K562 (cell line): Measurements from ENCODE around the gene KCND3. TPM values are rescaled to one million over a fixed set of nuclear protein-coding genes. Genes with fewer than 3 reads are reported as not detected.

Source experiments
- ATAC-seq: fragments of 200-7000 bp; cut with Tn5 transposase; 3 replicates; pipeline ENCODE4 v1.9.1; 2020; ENCODE audit warnings: moderate library complexity
- BruUV-seq: library from RNA; stranded (reverse); fragments of 400-500 nt; replicated peaks from 2 replicates; lab custom pipeline; 2021; lab: Mats Ljungman, UMichigan
- CTCF ChIA-PET: fragments of 300-600 bp; formaldehyde crosslinking; extraction: SDS; loops from one replicate; lab custom pipeline; 2021; ENCODE audit warnings: low intra/inter-chr PET ratio; lab: Yijun Ruan, JAX
- POLR2A ChIA-PET: fragments of 300-600, 350-650 bp; sonication (Branson Sonifier 250); formaldehyde crosslinking; extraction: SDS; loops from one replicate; lab custom pipeline; 2021; ENCODE audit warnings: antibody characterized with exemption, inconsistent platforms; lab: Yijun Ruan, JAX
- DNase-seq, 4 experiments: peaks; one replicate each; pipeline versions ENCODE4 v3.0.0 to v3.0.0-alpha.2; 2011 to 2018; ENCODE audit warnings: low spot score in 3 of 4, mixed read lengths in 3 of 4; ENCODE audit errors: extremely low read depth in 1 of 4
- FAIRE-seq: peaks from 2 replicates; lab custom pipeline; 2011; peaks lifted over from hg19 to GRCh38; lab: Jason Lieb, UNC
- H2AFZ ChIP-seq: 2 replicates; pipeline ENCODE4 v1.6.0; 2011; ENCODE audit warnings: low read depth, low read length, control low read depth, inconsistent platforms
- H3K27ac ChIP-seq: fragments of 200-600 bp; 3 replicates; pipeline ENCODE4 v1.8.0; 2011; ENCODE audit warnings: low read depth, mild to moderate bottlenecking, control low read depth, inconsistent platforms, low read length, moderate library complexity, mixed read lengths; ENCODE audit errors: extremely low read depth
- H3K27me3 ChIP-seq, 2 experiments: fragments of 300-600 bp in 1 of 2; 2 replicates in 1 of 2; 3 replicates in 1 of 2; pipeline versions ENCODE4 v1.6.0 to v1.8.0; 2011; ENCODE audit warnings: inconsistent platforms in 2 of 2, low read length in 2 of 2, mild to moderate bottlenecking in 1 of 2, mixed read lengths in 1 of 2, moderate library complexity in 1 of 2; ENCODE audit not compliant: control insufficient read depth in 2 of 2, insufficient read depth in 2 of 2
- H3K36me3 ChIP-seq: fragments of 300-600 bp; 3 replicates; pipeline ENCODE4 v1.8.0; 2011; ENCODE audit warnings: mild to moderate bottlenecking, low read length, inconsistent platforms; ENCODE audit not compliant: control insufficient read depth, insufficient read depth
- H3K4me1 ChIP-seq, 2 experiments: fragments of 200-600 bp in 1 of 2; replicated peaks in 1 of 2; 2 replicates in 1 of 2; 3 replicates in 1 of 2; pipeline versions ENCODE4 v1.5.1 to v1.8.0; 2011; ENCODE audit warnings: inconsistent platforms in 2 of 2, low read length in 2 of 2, mild to moderate bottlenecking in 1 of 2, mixed read lengths in 1 of 2, moderate library complexity in 1 of 2; ENCODE audit not compliant: control insufficient read depth in 2 of 2, insufficient read depth in 2 of 2
- H3K4me2 ChIP-seq: 2 replicates; pipeline ENCODE4 v1.6.1; 2011; ENCODE audit warnings: low read length, control low read depth, inconsistent platforms, mixed read lengths; ENCODE audit not compliant: insufficient read depth
- H3K4me3 ChIP-seq: fragments of 200-600 bp; sonication (generic), shearing (Covaris generic); 2 replicates; pipeline ENCODE4 v1.5.1; 2016; ENCODE audit warnings: control low read depth, inconsistent platforms
- H3K79me2 ChIP-seq: fragments of 200-600 bp; 3 replicates; pipeline ENCODE4 v1.8.0; 2011; ENCODE audit warnings: low read length, inconsistent platforms; ENCODE audit not compliant: control insufficient read depth, insufficient read depth
- H3K9ac ChIP-seq, 2 experiments: 2 replicates each; pipeline versions ENCODE4 v1.6.0 to v1.6.1; 2011; ENCODE audit warnings: low read depth in 2 of 2, low read length in 2 of 2, control low read depth in 1 of 2, inconsistent platforms in 1 of 2, mild to moderate bottlenecking in 1 of 2, mixed read lengths in 1 of 2; ENCODE audit not compliant: insufficient read depth in 1 of 2
- H3K9me1 ChIP-seq: one replicate; pipeline ENCODE4 v1.6.0; 2011; ENCODE audit warnings: inconsistent platforms, mild to moderate bottlenecking, low read length, moderate library complexity; ENCODE audit not compliant: control insufficient read depth, insufficient read depth
- H3K9me3 ChIP-seq: replicated peaks from 2 replicates; pipeline ENCODE4 v1.5.1; 2011; ENCODE audit warnings: low read depth, low read length, inconsistent platforms; ENCODE audit not compliant: control insufficient read depth, insufficient read depth
- H4K20me1 ChIP-seq: replicated peaks from 2 replicates; pipeline ENCODE4 v1.6.1; 2011; ENCODE audit warnings: low read length, inconsistent platforms, mixed read lengths; ENCODE audit not compliant: control insufficient read depth, insufficient read depth
- BRF2 ChIP-seq: IDR thresholded peaks from 3 replicates; pipeline ENCODE4 v1.6.1; 2011; ENCODE audit warnings: borderline replicate concordance, mild to moderate bottlenecking; ENCODE audit not compliant: insufficient read length, insufficient read depth
- ESRRA ChIP-seq: fragments of 450-650 bp; IDR thresholded peaks from 2 replicates; pipeline ENCODE4 v1.6.1; 2014; ENCODE audit warnings: low read depth, mild to moderate bottlenecking, moderate library complexity, borderline replicate concordance
- ETV6 ChIP-seq, 3 experiments: fragments of 150-350 bp in 1 of 3; sonication (generic) in 1 of 3; formaldehyde crosslinking in 1 of 3; IDR thresholded peaks; 2 replicates each; pipeline versions ENCODE4 v1.6.1 to v1.8.0; 2014 to 2022; ENCODE audit warnings: borderline replicate concordance in 2 of 3, low read depth in 2 of 3, antibody characterized with exemption in 1 of 3, low read length in 1 of 3, mild to moderate bottlenecking in 1 of 3, missing genetic modification reagents in 1 of 3
- HNRNPK ChIP-seq: fragments of 200-400 bp; formaldehyde crosslinking; IDR thresholded peaks from one replicate; pipeline ENCODE4 v1.6.1; 2018; ENCODE audit warnings: mild to moderate bottlenecking, low read depth, low read length; ENCODE audit not compliant: poor library complexity, severe bottlenecking
- MECOM ChIP-seq: fragments of 250-450 bp; sonication (Bioruptor Pico); IDR thresholded peaks from 2 replicates; pipeline ENCODE4 v1.8.0; 2022; ENCODE audit warnings: inconsistent platforms
- MTA3 ChIP-seq: fragments of 450-650 bp; formaldehyde crosslinking; IDR thresholded peaks from 2 replicates; pipeline ENCODE4 v1.6.1; 2017; ENCODE audit warnings: mild to moderate bottlenecking, borderline replicate concordance
- NBN ChIP-seq: fragments of 450-650 bp; IDR thresholded peaks from 2 replicates; pipeline ENCODE4 v1.6.1; 2016; ENCODE audit warnings: low read depth, mild to moderate bottlenecking
- PHF20 ChIP-seq: fragments of 450-650 bp; IDR thresholded peaks from 2 replicates; pipeline ENCODE4 v1.6.1; 2018; ENCODE audit not compliant: partially characterized antibody
- PHF8 ChIP-seq: fragments of 200-600 bp; sonication (generic); IDR thresholded peaks from 2 replicates; pipeline ENCODE4 v1.6.1; 2012; ENCODE audit warnings: mixed run types, mild to moderate bottlenecking, inconsistent platforms, low read length, moderate library complexity, borderline replicate concordance
- RBM14 ChIP-seq: fragments of 200-400 bp; formaldehyde crosslinking; IDR thresholded peaks from 2 replicates; pipeline ENCODE4 v1.6.1; 2018; ENCODE audit warnings: low read depth, mild to moderate bottlenecking, low read length, moderate library complexity, borderline replicate concordance; ENCODE audit not compliant: insufficient read depth
- RBM39 ChIP-seq: fragments of 200-400 bp; formaldehyde crosslinking; optimal IDR thresholded peaks from 2 replicates; pipeline ENCODE3; 2018; ENCODE audit warnings: low read depth, low read length
- RCOR1 ChIP-seq, 2 experiments: IDR thresholded peaks; 2 replicates each; pipeline ENCODE4 v1.6.1; 2012; ENCODE audit warnings: low read depth in 2 of 2, low read length in 2 of 2, borderline replicate concordance in 1 of 2, improper control_type of control experiment in 1 of 2
- ZNF124 ChIP-seq: sonication (generic); formaldehyde crosslinking; IDR thresholded peaks from 2 replicates; pipeline ENCODE4 v1.8.1; 2022; ENCODE audit warnings: missing genetic modification reagents
- ZNF561 ChIP-seq: fragments of 450-650 bp; formaldehyde crosslinking; conservative IDR thresholded peaks from 2 replicates; pipeline ENCODE4 v1.4.0; 2020; ENCODE audit warnings: mild to moderate bottlenecking, moderate library complexity
- WGBS: fragments of 100-300 bp; shearing (Covaris generic); methylation state at CpG from one replicate; pipeline ENCODE4 v1.1.6; 2016; ENCODE audit warnings: low coverage, mixed read lengths; ENCODE audit not compliant: insufficient coverage; ENCODE audit errors: missing lambda C conversion rate; 5-methylcytosine and 5-hydroxymethylcytosine counted together
- in situ Hi-C: fragments of 300-500 bp; cut with MboI; formaldehyde crosslinking; loops from 4 replicates; pipeline ENCODE4 v1.15.0; 2018; ENCODE audit warnings: inconsistent platforms, mixed read lengths
- intact Hi-C: fragments of 100-400 bp; cut with micrococcal nuclease; formaldehyde crosslinking; loops from 2 replicates; pipeline ENCODE4 v1.14.2; 2022
- polyA plus RNA-seq, 8 experiments: library from polyadenylated mRNA; depleted of rRNA in 4 of 8; stranded (reverse) in 5 of 8; unstranded in 3 of 8; fragments of >200 nt; fragmentation: Nextera tagmentation in 2 of 8; fragmentation: Illumina TruSeq in 1 of 8; extraction: Ambion mirVana in 2 of 8; extraction: Trizol in 1 of 8; gene quantifications; 2 replicates each; pipeline versions ENCODE4 v1.2.1 to v1.2.3, GENCODE V29; 2011 to 2014; ENCODE audit warnings: inconsistent platforms in 1 of 8, missing spikeins in 1 of 8
- total RNA-seq, 7 experiments: library from RNA; depleted of rRNA in 6 of 7; stranded (reverse); fragments of >200 nt in 6 of 7; fragmentation: Illumina TruSeq in 2 of 7; extraction: Trizol in 2 of 7; gene quantifications; 2 replicates each; pipeline versions ENCODE4 v1.2.1 to v1.2.3, GENCODE V29; 2011 to 2021; ENCODE audit warnings: low replicate concordance in 1 of 7
- TF ChIP-seq, protein P1 (sequence below): sonication (generic); formaldehyde crosslinking; IDR thresholded peaks from 2 replicates; pipeline ENCODE4 v1.8.0; 2023; ENCODE audit warnings: mild to moderate bottlenecking, missing genetic modification reagents
- TF ChIP-seq, protein P2 (sequence below): fragments of 250-450 bp; sonication (Bioruptor Pico); IDR thresholded peaks from 2 replicates; pipeline ENCODE4 v1.8.0; 2022; ENCODE audit warnings: moderate library complexity, mild to moderate bottlenecking, inconsistent platforms
- TF ChIP-seq, protein P3 (sequence below): IDR thresholded peaks from 2 replicates; pipeline ENCODE4 v1.6.1; 2011; ENCODE audit not compliant: insufficient read length; ENCODE audit errors: extremely low read depth

Gene KCND3
- total and polyA plus RNA-seq, 9 of the 15 experiments (the other 6 are each of a cell fraction or from before 2014, with no cell fraction given), result not detected

DNA sequence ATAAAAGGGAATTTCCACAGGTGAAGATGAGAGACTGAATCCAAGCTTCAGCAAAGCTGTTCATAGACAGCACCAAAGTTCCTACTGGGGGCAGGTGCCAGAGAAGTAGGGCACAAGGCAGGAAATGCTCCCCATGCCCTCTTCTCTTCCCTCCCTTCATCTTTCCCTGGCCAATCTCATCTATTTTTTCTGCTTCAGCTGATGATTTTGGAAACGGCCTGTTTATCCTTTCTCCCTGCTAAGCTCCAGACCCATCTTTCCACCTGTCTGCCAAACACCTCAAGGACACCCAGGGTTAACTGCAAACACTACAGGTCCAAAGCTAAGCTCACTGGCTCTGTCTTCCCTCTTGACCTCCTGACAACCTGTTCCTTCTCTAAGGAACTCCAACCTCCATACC lies 18.1 kb downstream of the KCND3 start (continued):
- TF ChIP-seq, protein P1, sequence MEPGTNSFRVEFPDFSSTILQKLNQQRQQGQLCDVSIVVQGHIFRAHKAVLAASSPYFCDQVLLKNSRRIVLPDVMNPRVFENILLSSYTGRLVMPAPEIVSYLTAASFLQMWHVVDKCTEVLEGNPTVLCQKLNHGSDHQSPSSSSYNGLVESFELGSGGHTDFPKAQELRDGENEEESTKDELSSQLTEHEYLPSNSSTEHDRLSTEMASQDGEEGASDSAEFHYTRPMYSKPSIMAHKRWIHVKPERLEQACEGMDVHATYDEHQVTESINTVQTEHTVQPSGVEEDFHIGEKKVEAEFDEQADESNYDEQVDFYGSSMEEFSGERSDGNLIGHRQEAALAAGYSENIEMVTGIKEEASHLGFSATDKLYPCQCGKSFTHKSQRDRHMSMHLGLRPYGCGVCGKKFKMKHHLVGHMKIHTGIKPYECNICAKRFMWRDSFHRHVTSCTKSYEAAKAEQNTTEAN (CRISPR knock-in tag), result no peak
- no peak for TF ChIP-seq ZNF561
- TF ChIP-seq, protein P2, sequence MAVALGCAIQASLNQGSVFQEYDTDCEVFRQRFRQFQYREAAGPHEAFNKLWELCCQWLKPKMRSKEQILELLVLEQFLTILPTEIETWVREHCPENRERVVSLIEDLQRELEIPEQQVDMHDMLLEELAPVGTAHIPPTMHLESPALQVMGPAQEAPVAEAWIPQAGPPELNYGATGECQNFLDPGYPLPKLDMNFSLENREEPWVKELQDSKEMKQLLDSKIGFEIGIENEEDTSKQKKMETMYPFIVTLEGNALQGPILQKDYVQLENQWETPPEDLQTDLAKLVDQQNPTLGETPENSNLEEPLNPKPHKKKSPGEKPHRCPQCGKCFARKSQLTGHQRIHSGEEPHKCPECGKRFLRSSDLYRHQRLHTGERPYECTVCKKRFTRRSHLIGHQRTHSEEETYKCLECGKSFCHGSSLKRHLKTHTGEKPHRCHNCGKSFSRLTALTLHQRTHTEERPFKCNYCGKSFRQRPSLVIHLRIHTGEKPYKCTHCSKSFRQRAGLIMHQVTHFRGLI (CRISPR knock-in tag), result no peak
- TF ChIP-seq MTA3, result no peak
- TF ChIP-seq MECOM, result no peak

DNA sequence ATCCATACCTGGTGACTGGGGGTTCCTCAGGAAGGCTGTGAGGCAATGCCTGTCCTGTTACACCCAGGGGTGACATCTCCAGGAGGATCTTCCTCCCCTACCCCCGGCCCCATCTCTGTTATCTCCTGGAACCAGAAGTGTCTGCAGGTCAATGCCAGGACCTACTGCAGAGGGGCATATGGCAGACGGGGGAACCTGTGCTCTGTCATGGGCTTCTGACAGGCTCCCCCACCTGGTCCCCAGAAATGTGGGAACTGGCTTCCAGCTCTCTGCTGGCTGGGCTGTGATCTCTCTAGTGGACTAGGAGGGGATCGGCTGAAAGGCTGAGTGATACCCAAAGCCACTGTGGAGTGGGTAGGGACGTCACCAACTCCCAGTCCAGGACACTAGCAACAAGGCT lies 21.0 kb downstream of the KCND3 start:
- BruUV-seq, result no TSS peak
- Histone ChIP-seq H3K4me1 (no peaks in the 10 kb centered on the region), H4K20me1 (0 out of 2 replicates have a peak, but pooled peaks cover 6% of the 10 kb centered on the region), H2AFZ (no peak overlapping the region), H3K36me3 (no peaks in the 10 kb centered on the region), H3K4me3 (no peak overlapping the region), H3K9ac (no peak overlapping the region), H3K27me3 (peaks cover 0 to under 1% of the 10 kb centered on the region in 2 experiments; a peak in 1 of 5 replicates), H3K4me2 (no peak overlapping the region), H3K9me1 (no peaks in the 10 kb centered on the region), H3K79me2 (no peaks in the 10 kb centered on the region), H3K9me3 (no peaks in the 10 kb centered on the region), H3K27ac (no peak overlapping the region)
- DNase-seq (no peak), ATAC-seq (no peak), FAIRE-seq (no peak)
- in situ Hi-C loops, result no loop called here
- WGBS, result 3% methylated on average over 4 of the region's 4 CpGs
- intact Hi-C loops, result no loop called here
- ChIA-PET CTCF (no interaction called here), POLR2A (interaction anchor here (0.8 kb wide), 1 partner anchor 18 kb away, joined by 3 read pairs; no protein-coding TSS in a partner anchor)
- no peak for TF ChIP-seq PHF20
- no peak for TF ChIP-seq ETV6 (IDR thresholded peaks at IDR 0.05; ENCODE audit: borderline replicate concordance in 1 of 2, low read depth in 2 of 2, low read length in 1 of 2)
- TF ChIP-seq ETV6 (CRISPR knock-in tag; IDR thresholded peaks at IDR 0.05; ENCODE audit: borderline replicate concordance), result no peak
- no peak for TF ChIP-seq RBM14
- no peak for TF ChIP-seq ESRRA
- no peak for TF ChIP-seq BRF2
- TF ChIP-seq PHF8, result no peak
- no peak for TF ChIP-seq HNRNPK
- no peak for TF ChIP-seq RBM39
- TF ChIP-seq, protein P3, sequence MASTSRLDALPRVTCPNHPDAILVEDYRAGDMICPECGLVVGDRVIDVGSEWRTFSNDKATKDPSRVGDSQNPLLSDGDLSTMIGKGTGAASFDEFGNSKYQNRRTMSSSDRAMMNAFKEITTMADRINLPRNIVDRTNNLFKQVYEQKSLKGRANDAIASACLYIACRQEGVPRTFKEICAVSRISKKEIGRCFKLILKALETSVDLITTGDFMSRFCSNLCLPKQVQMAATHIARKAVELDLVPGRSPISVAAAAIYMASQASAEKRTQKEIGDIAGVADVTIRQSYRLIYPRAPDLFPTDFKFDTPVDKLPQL, result no peak
- TF ChIP-seq NBN, result no peak
- TF ChIP-seq ZNF124 (CRISPR knock-in tag), result no peak
- TF ChIP-seq RCOR1 (IDR thresholded peaks at IDR 0.05; ENCODE audit: borderline replicate concordance in 1 of 2, low read depth in 2 of 2, low read length in 2 of 2), result no peak
